ENCODE results near the gene SRPK3. TPM values are rescaled to one million over a fixed set of nuclear protein-coding genes. Genes with fewer than 3 reads are reported as not detected.

SRPK3 gene
- polyA plus RNA-seq, 1 donor (not counting 4 experiments of a cell fraction or from before 2014, with no cell fraction given) = 0.10 TPM

DNA sequence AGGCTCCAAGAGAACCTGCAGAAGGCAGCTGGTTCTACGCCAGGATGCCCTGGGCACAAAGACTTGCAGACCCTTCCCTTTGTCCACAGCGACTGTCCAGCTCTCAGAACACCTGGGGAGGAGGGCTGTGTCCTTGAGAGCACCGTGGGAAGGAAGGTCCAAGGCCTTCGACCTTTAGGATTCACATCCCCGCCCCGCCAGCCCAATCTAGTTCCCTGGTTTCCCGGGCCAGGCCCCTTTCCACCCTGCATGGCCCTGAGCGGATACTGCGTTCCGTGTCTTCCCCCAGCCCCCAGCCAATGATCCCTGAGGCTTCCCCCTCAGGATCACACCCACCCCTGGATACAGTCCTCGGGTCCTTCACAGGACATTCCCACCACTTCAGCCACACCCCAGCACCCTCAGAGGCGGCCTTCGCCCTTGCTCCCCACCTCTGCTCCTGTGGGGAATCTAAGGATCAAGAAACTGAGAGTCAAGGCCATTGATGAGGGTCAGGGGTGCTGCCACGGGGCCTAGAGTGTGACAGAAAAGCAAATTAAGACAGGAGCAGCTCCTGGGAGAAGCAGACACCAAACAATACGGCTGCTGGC lies 47.1 kb upstream of the SRPK3 start:
- Histone ChIP-seq H3K9me3 (ENCODE audit: control insufficient read depth, low read depth, low read length) (no peaks in the 10 kb centered on the region), H3K4me1 (ENCODE audit: control insufficient read depth, extremely low read depth, insufficient read depth, low read length) (peaks cover 13% of the 10 kb centered on the region), H3K9me1 (ENCODE audit: control insufficient read depth, extremely low read depth, insufficient read depth, low read length) (no peaks in the 10 kb centered on the region), H2AFZ (ENCODE audit: control insufficient read depth, low read length) (no peak overlapping the region), H3K79me2 (ENCODE audit: control insufficient read depth, insufficient read depth, low read length) (no peaks in the 10 kb centered on the region), H4K20me1 (ENCODE audit: control insufficient read depth, extremely low read depth, insufficient read depth, low read length) (no peaks in the 10 kb centered on the region), H3K27ac (ENCODE audit: control insufficient read depth, insufficient read depth, low read length) (no peak overlapping the region), H3K4me2 (ENCODE audit: control insufficient read depth, extremely low read depth, insufficient read depth, low read depth, low read length) (no peak overlapping the region), H3K9ac (ENCODE audit: control insufficient read depth, extremely low read depth, insufficient read depth, low read length) (no peak overlapping the region), H3K27me3 (ENCODE audit: control insufficient read depth, extremely low read depth, insufficient read depth, low read length) (no peaks in the 10 kb centered on the region), H3K36me3 (ENCODE audit: control insufficient read depth in 2 of 2, extremely low read depth in 1 of 2, insufficient read depth in 2 of 2, low read length in 2 of 2) (no peaks in the 10 kb centered on the region), H3K4me3 (ENCODE audit: control insufficient read depth in 2 of 3, extremely low read depth in 1 of 3, insufficient read depth in 2 of 3, low read depth in 1 of 3, low read length in 3 of 3) (no peak overlapping the region)
- dilution Hi-C loops (cut with MboI; ENCODE audit: extremely low pct_ligation_motif_present, low sequenced_read_pairs) = no loop called here
- no peak for DNase-seq (ENCODE audit: low read depth, low spot score)
- no peak for FAIRE-seq
- no peak for TF ChIP-seq EZH2 (IDR thresholded peaks at IDR 0.05; ENCODE audit: low read length)
- TF ChIP-seq, protein P1, sequence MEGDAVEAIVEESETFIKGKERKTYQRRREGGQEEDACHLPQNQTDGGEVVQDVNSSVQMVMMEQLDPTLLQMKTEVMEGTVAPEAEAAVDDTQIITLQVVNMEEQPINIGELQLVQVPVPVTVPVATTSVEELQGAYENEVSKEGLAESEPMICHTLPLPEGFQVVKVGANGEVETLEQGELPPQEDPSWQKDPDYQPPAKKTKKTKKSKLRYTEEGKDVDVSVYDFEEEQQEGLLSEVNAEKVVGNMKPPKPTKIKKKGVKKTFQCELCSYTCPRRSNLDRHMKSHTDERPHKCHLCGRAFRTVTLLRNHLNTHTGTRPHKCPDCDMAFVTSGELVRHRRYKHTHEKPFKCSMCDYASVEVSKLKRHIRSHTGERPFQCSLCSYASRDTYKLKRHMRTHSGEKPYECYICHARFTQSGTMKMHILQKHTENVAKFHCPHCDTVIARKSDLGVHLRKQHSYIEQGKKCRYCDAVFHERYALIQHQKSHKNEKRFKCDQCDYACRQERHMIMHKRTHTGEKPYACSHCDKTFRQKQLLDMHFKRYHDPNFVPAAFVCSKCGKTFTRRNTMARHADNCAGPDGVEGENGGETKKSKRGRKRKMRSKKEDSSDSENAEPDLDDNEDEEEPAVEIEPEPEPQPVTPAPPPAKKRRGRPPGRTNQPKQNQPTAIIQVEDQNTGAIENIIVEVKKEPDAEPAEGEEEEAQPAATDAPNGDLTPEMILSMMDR (optimal IDR thresholded peaks at IDR 0.05 in 1 of 3, IDR thresholded peaks at IDR 0.05 in 1 of 3, conservative IDR thresholded peaks at IDR 0.05 in 1 of 3; ENCODE audit: extremely low read depth in 1 of 3, insufficient read depth in 2 of 3, low read length in 3 of 3) = no peak

DNA sequence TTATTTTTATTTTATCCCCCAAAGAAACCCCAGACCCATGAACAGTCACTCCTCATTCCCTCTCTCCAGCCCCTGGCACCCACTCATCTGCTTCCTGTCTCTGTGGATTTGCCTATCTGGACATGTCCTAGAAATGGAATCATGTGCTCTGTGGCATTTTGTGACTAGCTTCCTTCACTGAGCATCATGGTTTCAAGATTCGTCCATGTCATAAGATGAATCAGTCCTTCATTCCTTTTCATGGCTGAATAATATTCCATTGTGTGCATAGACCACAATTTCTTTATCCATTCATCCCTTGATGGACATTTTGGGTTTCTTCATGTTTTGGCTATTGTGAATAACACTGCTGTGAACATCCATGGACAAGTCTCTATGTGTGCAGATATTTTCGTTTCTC lies 46.0 kb upstream of the SRPK3 start:
- H3K27ac ChIP-seq (ENCODE audit: control insufficient read depth, insufficient read depth, low read length) = no peak overlapping the region
- TF ChIP-seq EZH2 (IDR thresholded peaks at IDR 0.05; ENCODE audit: low read length) = no peak
- TF ChIP-seq, protein P1 (optimal IDR thresholded peaks at IDR 0.05 in 1 of 3, IDR thresholded peaks at IDR 0.05 in 1 of 3, conservative IDR thresholded peaks at IDR 0.05 in 1 of 3; ENCODE audit: extremely low read depth in 1 of 3, insufficient read depth in 2 of 3, low read length in 3 of 3) = no peak
- no peak overlapping the region for H3K9ac ChIP-seq (ENCODE audit: control insufficient read depth, extremely low read depth, insufficient read depth, low read length)
- no peaks in the 10 kb centered on the region for H3K27me3 ChIP-seq (ENCODE audit: control insufficient read depth, extremely low read depth, insufficient read depth, low read length)
- H4K20me1 ChIP-seq (ENCODE audit: control insufficient read depth, extremely low read depth, insufficient read depth, low read length) = no peaks in the 10 kb centered on the region
- no peaks in the 10 kb centered on the region for H3K79me2 ChIP-seq (ENCODE audit: control insufficient read depth, insufficient read depth, low read length)
- H3K9me3 ChIP-seq (ENCODE audit: control insufficient read depth, low read depth, low read length) = no peaks in the 10 kb centered on the region
- dilution Hi-C loops (cut with MboI; ENCODE audit: extremely low pct_ligation_motif_present, low sequenced_read_pairs) = no loop called here
- FAIRE-seq (no peak), DNase-seq (ENCODE audit: low read depth, low spot score) (no peak)
- H3K4me3 ChIP-seq (ENCODE audit: control insufficient read depth in 2 of 3, extremely low read depth in 1 of 3, insufficient read depth in 2 of 3, low read depth in 1 of 3, low read length in 3 of 3) = no peak overlapping the region
- no peak overlapping the region for H2AFZ ChIP-seq (ENCODE audit: control insufficient read depth, low read length)
- no peak overlapping the region for H3K4me2 ChIP-seq (ENCODE audit: control insufficient read depth, extremely low read depth, insufficient read depth, low read depth, low read length)
- H3K4me1 ChIP-seq (ENCODE audit: control insufficient read depth, extremely low read depth, insufficient read depth, low read length) = peaks cover 16% of the 10 kb centered on the region
- H3K9me1 ChIP-seq (ENCODE audit: control insufficient read depth, extremely low read depth, insufficient read depth, low read length) = no peaks in the 10 kb centered on the region
- no peaks in the 10 kb centered on the region for H3K36me3 ChIP-seq (ENCODE audit: control insufficient read depth in 2 of 2, extremely low read depth in 1 of 2, insufficient read depth in 2 of 2, low read length in 2 of 2)

All from keratinocyte (primary cell).